GM21515 (cell line): ENCODE measurements around the gene CCSER1.
"Not testable (repeated sequence)": the region's sequence is repeated elsewhere in the genome, so short reads cannot be mapped to it uniquely, and the experiment has no call there.

Source experiments
- ATAC-seq: cut with Tn5 transposase; IDR thresholded peaks from one replicate; pipeline ENCODE4 v1.9.1; 2021; ENCODE audit not compliant: unreplicated experiment

The CCSER1 gene

DNA sequence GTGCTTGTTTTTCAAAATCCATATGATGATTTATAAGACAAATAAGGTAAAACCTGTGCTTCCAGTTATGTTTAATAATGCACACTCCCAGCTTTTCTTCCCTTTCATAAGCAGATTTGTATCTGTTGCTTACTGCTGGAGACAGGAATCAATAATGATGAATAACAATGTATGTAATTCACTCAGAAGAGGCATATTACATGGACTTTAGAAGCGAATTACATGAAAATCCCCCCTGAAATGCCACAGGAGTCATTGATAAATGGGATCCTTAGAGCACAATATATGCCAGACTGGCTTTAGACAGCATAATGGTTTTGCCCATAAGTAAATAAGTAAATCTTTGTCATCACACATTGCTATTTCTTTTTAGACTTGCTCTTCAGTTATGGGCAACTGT, 892.3 kb downstream of the CCSER1 start:
- no peak for ATAC-seq

GRCh38 chr4:91025241-91026148, 898.3 kb downstream of the CCSER1 start:
- no peak for ATAC-seq

DNA sequence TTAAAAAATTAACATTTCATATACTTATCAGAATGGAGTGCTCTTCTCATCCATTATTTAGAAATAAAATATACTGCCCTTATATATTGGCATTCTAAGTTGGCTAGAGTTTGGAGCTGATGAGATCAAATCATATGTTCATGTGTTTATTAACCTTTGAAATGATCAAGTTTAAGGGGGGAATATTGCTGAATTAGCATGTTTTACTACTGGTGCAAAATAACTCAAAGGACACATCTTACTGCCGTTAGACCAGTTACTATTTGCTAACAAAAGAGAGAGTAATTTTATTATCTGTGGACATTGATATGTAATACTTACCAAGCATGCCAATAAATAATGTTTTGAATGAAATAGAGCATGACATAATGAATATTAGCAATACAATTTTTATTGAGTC, 901.0 kb downstream of the CCSER1 start:
- no peak for ATAC-seq

GRCh38 chr4:91031761-91032160, 904.6 kb downstream of the CCSER1 start:
- ATAC-seq = no peak

DNA sequence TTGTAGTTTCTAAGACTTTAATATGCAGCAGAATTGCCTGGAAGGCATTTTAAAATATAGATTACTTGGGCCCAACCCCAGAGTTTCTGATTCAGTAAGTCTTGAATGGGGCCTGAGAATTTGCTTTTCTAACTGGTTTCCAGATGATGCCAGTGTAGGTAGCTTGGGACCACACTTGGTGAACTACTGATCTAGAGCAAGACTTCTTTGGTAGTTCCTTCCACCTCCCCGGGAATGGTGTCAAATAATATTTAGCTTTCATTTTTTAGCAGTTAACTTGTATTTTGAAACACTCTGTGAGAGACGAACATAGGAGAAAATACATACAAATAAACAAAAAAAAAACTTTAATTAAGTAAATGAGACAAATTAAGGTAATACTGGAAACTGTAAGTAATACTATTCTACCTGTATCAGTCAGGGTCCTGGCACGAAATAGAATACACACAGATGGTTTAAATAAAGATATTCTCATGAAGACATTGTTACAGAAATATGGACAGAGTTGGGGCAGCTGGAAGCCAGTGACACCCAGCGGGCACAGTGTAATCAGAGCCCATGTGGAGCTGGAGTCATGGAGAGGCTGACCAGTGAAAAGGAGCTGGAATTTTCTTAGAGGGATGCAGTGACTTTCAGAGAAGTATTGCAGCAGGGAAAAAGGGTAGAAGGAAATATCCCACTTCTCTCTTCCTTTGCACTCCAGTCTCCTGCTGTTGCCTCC, 905.7 kb downstream of the CCSER1 start:
- ATAC-seq = no peak

GRCh38 chr4:91035276-91035675, 908.1 kb downstream of the CCSER1 start:
- ATAC-seq = no peak

DNA sequence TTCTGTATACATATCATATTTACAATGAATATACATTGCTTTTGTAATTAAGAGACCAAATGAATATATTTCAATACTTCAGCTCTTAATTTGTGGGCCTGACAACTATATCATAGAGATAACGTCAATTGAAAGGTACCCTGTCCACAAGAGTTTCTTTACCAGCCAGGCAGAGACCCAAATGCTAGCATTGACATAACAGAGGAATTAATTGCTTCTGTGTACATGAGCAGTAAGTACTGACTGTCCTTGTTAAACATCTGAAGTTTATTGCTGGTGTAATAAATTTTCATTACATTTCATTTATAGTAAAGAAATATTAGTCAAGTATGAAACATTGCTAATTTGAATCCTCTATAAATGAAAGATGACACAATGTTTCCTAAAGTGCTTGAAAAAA, 910.8 kb downstream of the CCSER1 start:
- ATAC-seq = no peak

DNA sequence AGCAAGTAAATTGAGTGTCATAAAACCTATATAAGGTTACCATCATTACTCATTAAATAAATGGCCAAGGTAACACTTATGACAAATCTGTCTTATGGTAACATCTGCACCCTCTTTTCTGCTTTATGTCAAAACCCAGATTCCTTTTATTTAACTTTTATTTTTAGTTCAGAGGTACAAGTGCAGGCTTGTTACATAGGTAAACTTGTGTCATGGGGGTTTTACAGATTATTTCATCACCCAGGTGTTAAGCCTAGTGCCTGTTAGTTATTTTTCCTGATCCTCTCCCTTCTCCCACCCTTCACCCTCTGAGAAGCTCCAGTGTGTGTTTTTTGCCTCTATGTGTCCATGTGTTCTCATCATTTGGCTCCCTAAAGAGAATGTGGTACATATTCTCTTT, 930.7 kb downstream of the CCSER1 start:
- no peak for ATAC-seq

DNA sequence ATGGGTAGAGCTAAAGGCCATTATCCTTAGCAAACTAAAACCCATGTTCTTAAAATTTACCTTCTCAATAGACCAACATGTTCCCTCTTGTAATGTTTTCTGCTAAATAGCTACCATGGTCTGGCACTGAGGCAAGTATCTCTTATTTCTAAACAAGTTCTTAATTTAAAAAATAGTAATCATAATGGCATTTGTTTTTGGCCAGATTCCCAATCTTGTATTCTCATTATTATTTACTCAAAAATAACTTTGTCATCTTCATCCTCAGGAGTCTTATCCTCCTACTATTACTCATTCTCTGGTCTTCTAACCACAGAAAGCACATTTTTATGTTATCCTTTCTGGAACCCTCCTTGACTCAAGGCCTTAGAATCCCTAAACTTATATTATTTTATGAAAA, 931.2 kb downstream of the CCSER1 start:
- no peak for ATAC-seq

- ATAC-seq = no peak
Measured at GRCh38 chr4:91064157-91064853, 937.1 kb downstream of the CCSER1 start.

- ATAC-seq = no peak
Measured at GRCh38 chr4:91065117-91065516, 937.9 kb downstream of the CCSER1 start.

DNA sequence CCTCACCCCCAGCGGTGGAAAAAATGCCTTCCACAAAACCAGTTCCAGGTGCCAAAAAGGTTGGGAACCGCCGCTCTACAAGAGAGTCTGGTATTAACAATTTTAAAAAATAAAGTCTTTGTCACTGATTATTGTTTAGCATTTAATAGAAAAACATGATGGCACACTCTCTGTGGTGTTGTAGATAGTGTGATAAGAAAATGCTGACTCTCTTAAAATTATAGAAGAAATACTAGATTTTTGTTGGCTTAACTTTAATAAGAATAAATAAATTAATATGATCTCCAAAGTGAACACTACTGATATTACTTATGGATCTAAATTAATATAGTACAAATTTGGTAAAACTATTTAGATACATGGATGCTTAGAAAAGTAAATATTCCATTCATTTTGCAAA, 943.5 kb downstream of the CCSER1 start:
- no peak for ATAC-seq

- no peak for ATAC-seq
Measured at GRCh38 chr4:91076147-91076546, 949.0 kb downstream of the CCSER1 start.

DNA sequence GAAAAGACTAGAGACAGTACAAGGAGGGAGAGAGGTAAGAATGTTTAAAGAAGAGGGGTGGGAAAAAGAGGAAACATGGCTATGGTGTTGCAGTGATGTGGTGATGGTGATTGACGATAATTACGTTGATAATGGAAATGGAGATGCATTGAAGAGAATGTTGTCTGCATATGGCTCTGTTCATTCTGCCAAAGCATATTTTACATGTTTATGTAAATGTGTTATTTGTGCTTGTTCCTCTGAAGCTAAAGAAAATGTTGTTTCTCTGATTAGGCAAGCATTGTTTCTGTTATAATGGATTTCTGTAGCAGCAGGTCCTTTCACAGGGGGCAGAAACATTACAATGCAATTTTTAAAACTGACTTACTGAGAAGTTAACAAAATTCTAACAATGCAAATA, 958.8 kb downstream of the CCSER1 start:
- no peak for ATAC-seq

DNA sequence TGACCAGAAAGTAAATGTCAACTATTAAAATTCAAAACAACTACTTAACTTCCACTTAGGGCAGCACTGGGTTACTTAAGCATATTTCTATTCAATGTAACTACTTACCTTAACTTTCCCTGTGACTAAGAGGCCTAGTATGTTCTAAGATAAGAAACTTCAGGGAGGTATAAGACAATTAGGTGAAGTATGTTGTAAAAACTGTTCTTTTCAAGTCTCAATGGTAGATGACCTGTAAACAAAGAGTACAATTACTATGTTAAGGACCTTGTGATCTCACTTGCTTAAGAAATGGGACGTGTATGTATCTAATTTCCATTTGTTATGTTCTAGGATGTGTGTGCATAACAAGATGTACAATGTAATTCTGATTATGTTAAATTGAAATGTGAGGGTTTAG, 960.5 kb downstream of the CCSER1 start:
- ATAC-seq = no peak

DNA sequence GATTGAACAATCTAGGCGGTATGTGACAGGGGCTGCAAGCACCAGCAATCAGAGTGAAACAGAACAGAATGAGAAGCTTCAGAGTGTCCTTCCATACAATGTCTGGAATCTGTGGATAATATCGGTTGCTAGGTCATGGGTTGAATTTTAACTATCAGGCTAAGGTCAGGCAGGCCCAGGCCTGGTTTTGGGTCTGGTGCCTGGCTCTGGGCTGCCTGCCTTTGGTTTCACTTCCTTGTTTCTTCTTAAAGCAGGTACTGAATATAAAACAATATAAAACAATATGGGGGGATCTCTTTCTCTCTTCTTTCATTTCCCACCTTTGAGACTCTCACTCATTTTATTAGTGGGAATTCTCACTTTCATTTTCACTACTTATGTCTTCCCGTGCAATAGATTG, 962.0 kb downstream of the CCSER1 start:
- no peak for ATAC-seq

GRCh38 chr4:91092398-91092980, 965.3 kb downstream of the CCSER1 start:
- ATAC-seq = no peak

- not testable (repeated sequence) for ATAC-seq
Measured at GRCh38 chr4:91094220-91094619, 967.0 kb downstream of the CCSER1 start.

- ATAC-seq = no peak
Measured at GRCh38 chr4:91099666-91100065, 972.5 kb downstream of the CCSER1 start.

GRCh38 chr4:91108751-91109150, 981.6 kb downstream of the CCSER1 start:
- no peak for ATAC-seq

DNA sequence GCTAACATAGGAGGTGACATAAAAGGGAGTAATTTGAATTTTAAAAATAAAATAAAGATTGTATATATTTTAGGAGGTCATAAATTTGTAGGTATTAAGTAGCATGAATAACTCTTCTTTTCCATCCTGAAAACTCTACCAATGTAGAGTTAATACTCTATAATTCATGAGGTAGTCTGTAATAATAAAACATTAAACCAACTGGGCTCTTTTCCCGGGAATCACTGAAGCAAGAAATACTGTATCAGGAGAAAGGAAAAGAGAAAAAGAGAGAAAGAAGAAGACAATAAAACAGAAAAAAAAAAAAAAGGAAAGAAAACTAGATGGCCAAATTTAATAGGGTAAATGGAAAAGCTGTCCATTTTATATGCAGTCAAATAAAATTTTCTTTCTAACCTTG, 984.4 kb downstream of the CCSER1 start:
- ATAC-seq = no peak
